Stimulated activated CD4-positive, alpha-beta T cell treated with anti-CD3 and anti-CD28 coated beads, Interleukin-4, amount 100 ng/mL, for 1 hour (primary cell): ENCODE data around the gene NPL.

ENCODE experiments used
- DNase-seq: peaks from one replicate; pipeline ENCODE4 v3.0.0-alpha.2; 2020

NPL gene

DNA sequence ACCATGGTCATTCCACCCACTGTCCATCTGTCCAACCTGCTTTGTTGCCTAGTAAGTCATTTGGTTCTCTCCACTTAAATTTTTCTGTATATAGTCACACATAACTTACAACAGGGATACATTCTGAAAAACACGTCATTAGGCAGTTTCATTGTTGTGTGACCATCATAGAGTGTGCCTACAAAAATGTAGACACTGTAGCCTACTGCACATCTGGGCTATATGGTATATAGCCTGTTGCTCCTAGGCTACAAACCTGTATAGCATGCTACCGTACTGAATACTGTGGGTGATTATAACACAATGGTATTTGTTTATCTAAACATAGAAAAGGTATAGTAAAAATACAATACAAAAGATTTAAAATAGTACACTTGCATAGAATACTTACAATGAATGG lies 10.0 kb upstream of the NPL start:
- DNase-seq: no peak

GRCh38 chr1:182781841-182782586 lies 7.6 kb upstream of the NPL start:
- DNase-seq: peak; percentile 73

DNA sequence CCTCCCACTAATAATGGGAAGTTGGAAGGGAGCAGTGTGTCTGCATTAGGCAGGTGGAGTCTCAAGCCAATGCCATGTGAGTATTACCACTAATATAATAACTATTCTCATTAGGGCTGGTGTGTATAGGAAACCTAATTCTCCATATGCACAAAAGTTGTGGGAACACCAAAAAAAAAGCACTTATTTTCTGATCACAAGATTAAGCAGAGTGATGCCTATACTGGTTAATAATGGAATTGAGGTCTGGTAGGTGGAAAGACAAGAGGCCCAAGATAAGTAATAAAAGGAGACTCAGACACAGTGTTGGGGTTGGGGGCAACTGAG lies 7.0 kb upstream of the NPL start:
- no peak for DNase-seq

DNA sequence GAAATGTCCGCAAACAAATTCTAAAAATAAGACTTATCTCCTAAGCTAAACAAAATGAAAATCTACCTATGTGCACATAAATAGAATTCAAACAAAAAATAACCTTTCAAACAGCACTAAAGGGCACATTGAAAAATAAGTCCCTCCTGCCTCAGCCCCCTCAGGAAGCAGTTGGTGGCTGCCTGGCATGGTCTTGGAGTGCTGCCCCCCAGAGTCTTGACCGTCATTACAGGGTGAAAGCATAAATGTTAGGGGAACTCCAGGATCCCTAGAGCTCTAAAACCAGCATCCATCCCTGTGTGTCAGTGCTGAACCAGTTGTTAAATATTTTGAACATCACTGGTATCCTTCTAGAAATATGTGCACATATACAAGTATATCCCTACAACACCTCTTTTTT lies 6.5 kb upstream of the NPL start:
- DNase-seq: no peak

DNA sequence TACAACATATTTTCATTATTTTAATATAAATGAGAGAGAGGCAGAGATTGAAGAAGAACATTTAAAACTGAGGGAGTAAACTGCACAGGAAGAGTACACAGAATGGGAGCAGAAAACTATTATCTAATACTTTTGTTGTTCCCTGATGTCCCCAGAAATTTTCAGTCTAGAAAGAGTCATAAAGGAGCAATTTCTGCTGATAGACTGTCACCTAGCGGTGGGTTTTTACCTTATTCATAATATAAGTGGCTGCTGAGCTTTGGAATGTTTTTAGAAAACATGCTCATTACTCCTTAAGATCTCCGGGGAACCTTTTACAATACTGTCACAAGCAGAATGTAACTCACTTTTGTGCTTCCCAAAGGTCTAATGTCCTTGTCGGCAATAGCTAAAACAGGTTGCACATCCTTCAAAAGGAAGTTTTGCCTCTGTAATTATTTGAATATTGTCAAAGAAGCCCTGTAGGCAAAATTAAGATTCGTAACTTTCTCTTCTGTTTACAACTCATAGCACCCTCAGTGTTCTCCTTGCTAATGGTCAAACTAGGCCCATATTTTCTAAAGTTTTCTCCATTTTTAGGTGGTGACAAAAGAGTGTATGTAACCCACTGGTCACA lies 4.9 kb upstream of the NPL start:
- no peak for DNase-seq

- DNase-seq: no peak
Observed at GRCh38 chr1:182785181-182785580, 4.4 kb upstream of the NPL start.

DNA sequence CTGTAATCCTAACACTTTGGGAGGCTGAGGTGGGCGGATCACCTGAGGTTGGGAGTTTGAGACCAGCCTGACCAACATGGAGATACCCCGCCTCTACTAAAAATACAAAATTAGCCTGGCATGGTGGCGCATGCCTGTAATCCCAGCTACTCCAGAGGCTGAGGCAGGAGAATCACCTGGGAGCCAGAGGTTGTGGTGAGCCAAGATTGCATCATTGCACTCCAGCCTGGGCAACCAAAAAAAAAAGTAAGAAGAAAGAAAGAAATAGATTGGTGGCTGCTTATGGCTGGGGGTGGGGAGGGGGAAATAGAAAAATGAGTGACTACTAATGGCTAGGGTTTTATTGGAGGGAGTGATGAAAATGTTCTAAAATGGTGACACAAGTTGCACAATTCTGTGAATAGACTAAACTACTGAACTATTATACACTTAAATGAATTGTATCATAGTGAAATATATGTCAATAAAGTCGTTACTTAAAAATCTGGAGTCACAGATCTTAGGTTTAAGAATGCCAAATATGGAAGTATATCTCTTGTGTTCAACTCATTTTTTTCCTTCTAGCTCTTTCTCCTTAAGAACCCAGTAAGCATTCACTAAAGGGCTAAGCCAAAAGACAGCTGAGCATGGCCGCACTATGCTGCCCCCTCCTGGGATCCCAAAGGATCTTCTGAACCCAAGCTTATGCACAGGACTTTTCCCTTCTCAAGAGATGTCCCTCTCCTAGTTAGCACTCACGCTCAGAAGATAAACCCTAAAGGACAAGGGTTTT lies 3.2 kb upstream of the NPL start:
- DNase-seq: peak; percentile 38

DNA sequence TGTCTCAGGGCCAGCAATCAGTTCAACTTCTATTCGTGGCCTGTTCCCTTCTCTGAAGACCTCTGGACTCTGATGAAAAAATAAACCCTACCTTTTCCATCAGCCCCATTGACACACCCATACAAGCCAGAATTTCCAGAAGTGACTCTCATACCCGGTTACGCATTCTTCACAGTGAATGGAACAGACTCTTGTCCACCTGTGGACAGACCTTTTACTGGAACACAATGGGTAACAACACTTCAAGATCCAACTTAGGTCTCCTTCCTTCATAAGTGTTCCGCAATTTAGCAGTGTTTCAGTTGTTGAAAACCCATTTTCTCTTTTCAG lies 2.6 kb upstream of the NPL start:
- no peak for DNase-seq

GRCh38 chr1:182791281-182792179 lies 2.0 kb downstream of the NPL start:
- DNase-seq: no peak

- no peak for DNase-seq
Observed at GRCh38 chr1:182794091-182794490, 4.5 kb downstream of the NPL start.

DNA sequence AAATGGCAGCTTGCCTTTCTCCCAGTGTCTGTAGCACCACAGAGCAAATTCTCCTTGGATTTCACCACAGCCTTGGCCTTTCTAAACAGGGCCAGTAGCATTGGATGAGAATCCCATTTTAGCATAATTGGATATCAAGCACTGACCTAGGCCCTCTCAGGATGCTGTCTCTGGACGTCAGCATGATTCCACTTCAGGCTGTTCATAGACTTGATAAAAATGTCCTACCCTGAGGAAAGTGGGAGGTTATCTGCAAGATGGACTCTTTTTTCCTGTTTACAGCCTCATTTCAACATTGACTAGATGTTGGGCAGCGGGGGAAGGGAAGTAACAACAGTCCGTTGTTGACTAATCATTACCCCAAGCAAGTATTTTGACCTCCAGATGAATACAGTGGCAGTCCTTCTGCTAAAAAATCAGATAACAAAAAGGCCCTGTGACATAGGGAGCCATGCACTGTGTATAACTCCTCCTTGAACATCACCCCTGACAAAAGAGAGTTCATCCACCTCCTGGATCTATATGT lies 5.2 kb downstream of the NPL start:
- DNase-seq: no peak

- DNase-seq: no peak
Observed at GRCh38 chr1:182795563-182796228, 6.1 kb downstream of the NPL start.

GRCh38 chr1:182802006-182802803 lies 12.6 kb downstream of the NPL start:
- DNase-seq: no peak

- no peak for DNase-seq
Observed at GRCh38 chr1:182803846-182804245, 14.3 kb downstream of the NPL start.

- no peak for DNase-seq
Observed at GRCh38 chr1:182806015-182806678, 16.6 kb downstream of the NPL start.

DNA sequence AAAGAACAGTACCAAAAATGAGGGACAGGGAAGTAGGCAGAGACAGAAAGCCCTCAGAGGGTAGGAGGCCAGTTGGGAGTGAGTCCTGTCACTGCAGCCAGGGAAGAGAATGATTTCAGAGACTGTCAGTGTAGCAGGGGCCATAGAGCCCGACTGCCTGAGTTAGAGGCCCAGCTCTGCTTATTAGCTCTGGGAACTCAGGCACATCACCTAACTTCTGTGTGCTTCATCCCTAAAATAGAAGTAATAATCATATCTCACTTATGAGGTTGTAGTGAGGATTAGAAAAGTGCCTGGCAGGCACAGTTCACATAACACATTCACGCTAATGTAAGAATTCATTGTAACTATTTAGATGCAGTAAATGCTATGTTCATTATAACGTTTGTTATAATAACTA lies 18.3 kb downstream of the NPL start:
- no peak for DNase-seq

GRCh38 chr1:182809414-182809957 lies 19.9 kb downstream of the NPL start:
- no peak for DNase-seq

GRCh38 chr1:182811975-182812722 lies 22.6 kb downstream of the NPL start:
- no peak for DNase-seq

DNA sequence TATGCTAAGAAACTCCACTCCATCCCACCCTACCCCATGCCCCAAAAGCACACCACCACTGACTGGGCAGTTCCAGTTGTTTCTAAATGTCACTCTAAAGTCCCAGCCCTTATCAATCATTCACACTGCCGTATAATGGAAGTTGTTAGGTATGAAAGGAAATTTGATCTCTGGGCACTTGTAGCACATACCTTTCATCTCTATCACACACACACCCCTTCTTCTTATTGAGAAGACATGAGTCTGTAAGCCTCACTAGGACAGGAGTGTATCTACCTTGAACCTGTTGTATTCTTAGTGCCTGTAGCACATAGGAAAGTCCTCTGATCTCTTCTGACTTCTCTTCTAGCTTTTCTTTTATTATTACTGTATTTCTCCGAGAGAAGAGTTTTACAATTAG lies 27.3 kb downstream of the NPL start:
- no peak for DNase-seq

GRCh38 chr1:182817802-182818201 lies 28.2 kb downstream of the NPL start:
- no peak for DNase-seq
